Neural crest cell (in vitro differentiated cells): ENCODE measurements around the gene THG1L. TPM values are rescaled to one million over a fixed set of nuclear protein-coding genes. Genes with fewer than 3 reads are reported as not detected.

Source experiments
- DNase-seq: peaks from one replicate; pipeline ENCODE4 v3.0.0; 2021; ENCODE audit warnings: low read depth, mixed read lengths, low spot score
- H3K27ac Mint-ChIP-seq: one replicate; pipeline ENCODE4 v1.8.0; 2021; ENCODE audit warnings: mild to moderate bottlenecking, mixed read lengths; ENCODE audit not compliant: unreplicated experiment
- H3K27me3 Mint-ChIP-seq: 2 replicates; pipeline ENCODE4 v1.8.0; 2021; ENCODE audit warnings: low read depth, mild to moderate bottlenecking, mixed read lengths
- H3K36me3 Mint-ChIP-seq: 2 replicates; pipeline ENCODE4 v1.8.0; 2021; ENCODE audit warnings: low read depth, mild to moderate bottlenecking, mixed read lengths
- H3K4me1 Mint-ChIP-seq: 2 replicates; pipeline ENCODE4 v1.8.0; 2021; ENCODE audit warnings: mixed read lengths
- H3K4me3 Mint-ChIP-seq: one replicate; pipeline ENCODE4 v1.8.0; 2021; ENCODE audit warnings: mild to moderate bottlenecking, mixed read lengths
- H3K9me3 Mint-ChIP-seq: 2 replicates; pipeline ENCODE4 v1.8.0; 2021; ENCODE audit warnings: mixed read lengths
- CTCF ChIP-seq: fragments of 200-600 bp; sonication (generic); conservative IDR thresholded peaks from 2 replicates; pipeline ENCODE4 v1.5.0; 2021; ENCODE audit warnings: antibody characterized with exemption, mild to moderate bottlenecking
- total RNA-seq: library from RNA; stranded (reverse); gene quantifications from 2 replicates; pipeline ENCODE4 v1.2.1, GENCODE V29; 2021

The THG1L gene
- total RNA-seq, 1 donor from 2014 or later, result 19.5 TPM

GRCh38 chr5:157756122-157756521 is 24.9 kb downstream of the THG1L start:
- DNase-seq, result no peak
- Mint-ChIP-seq H3K4me1 (no peaks in the 10 kb centered on the region), H3K9me3 (no peaks in the 10 kb centered on the region), H3K4me3 (no peak overlapping the region), H3K27me3 (no peaks in the 10 kb centered on the region), H3K36me3 (peaks cover 3% of the 10 kb centered on the region), H3K27ac (no peak overlapping the region)
- TF ChIP-seq CTCF, result no peak

GRCh38 chr5:157758706-157759105 is 27.5 kb downstream of the THG1L start:
- no peak for DNase-seq
- H3K4me3 Mint-ChIP-seq, result no peak overlapping the region
- H3K4me1 Mint-ChIP-seq, result peaks cover 7% of the 10 kb centered on the region
- no peaks in the 10 kb centered on the region for H3K27me3 Mint-ChIP-seq
- H3K36me3 Mint-ChIP-seq, result no peaks in the 10 kb centered on the region
- H3K9me3 Mint-ChIP-seq, result no peaks in the 10 kb centered on the region
- TF ChIP-seq CTCF, result no peak
- no peak overlapping the region for H3K27ac Mint-ChIP-seq

- H3K27me3 Mint-ChIP-seq, result no peaks in the 10 kb centered on the region
- no peaks in the 10 kb centered on the region for H3K9me3 Mint-ChIP-seq
- peak; percentile 89 for TF ChIP-seq CTCF
- peak; percentile 10 for DNase-seq
- no peak overlapping the region for H3K4me3 Mint-ChIP-seq
- no peaks in the 10 kb centered on the region for H3K36me3 Mint-ChIP-seq
- H3K4me1 Mint-ChIP-seq, result peaks cover 7% of the 10 kb centered on the region
- H3K27ac Mint-ChIP-seq, result no peak overlapping the region
Measured at GRCh38 chr5:157761690-157762621, 30.7 kb downstream of the THG1L start.

DNA sequence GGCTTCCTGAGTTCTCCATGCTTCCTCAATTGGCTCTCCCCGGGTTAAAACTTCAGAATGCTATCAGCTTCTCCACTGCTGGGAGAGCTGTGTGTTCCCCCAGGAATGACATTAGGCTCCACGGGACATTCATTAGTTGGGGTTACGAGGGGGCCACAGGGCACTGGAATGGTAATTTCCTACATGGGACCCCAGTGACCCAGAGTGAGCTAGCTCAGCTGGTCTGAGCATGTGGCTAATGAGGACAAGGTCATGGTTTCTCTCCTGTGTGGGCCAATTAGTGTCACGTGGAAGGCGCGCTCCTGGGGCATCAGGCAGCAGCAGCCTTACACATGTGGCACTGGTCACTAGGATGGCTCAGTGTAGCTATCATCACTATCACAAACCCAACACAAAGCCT is 33.3 kb downstream of the THG1L start:
- TF ChIP-seq CTCF, result no peak
- Mint-ChIP-seq H3K9me3 (no peaks in the 10 kb centered on the region), H3K36me3 (no peaks in the 10 kb centered on the region), H3K4me3 (no peak overlapping the region), H3K27ac (no peak overlapping the region), H3K27me3 (no peaks in the 10 kb centered on the region), H3K4me1 (peaks cover 7% of the 10 kb centered on the region)
- no peak for DNase-seq

DNA sequence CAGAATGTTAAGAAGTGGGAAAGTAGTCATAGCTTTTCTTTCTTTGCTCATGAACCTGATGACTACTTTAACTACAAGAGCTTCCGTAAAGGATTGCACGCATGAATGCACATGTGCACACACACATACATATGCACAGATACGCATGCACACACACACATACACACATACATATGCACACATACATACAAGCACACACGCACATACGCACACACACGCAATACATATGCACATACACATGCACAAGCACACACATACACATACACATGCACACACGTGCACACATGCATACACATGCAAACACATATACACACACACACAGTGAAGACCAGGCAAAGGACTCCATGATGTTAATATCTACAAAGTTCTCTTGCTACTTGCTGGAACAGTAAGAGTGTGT is 35.2 kb downstream of the THG1L start:
- Mint-ChIP-seq H3K4me1 (peaks cover 7% of the 10 kb centered on the region), H3K9me3 (no peaks in the 10 kb centered on the region), H3K27me3 (no peaks in the 10 kb centered on the region), H3K4me3 (no peak overlapping the region), H3K27ac (no peak overlapping the region), H3K36me3 (no peaks in the 10 kb centered on the region)
- DNase-seq, result no peak
- no peak for TF ChIP-seq CTCF
